ENCODE data around the gene MAD1L1. TPM values are rescaled to one million over a fixed set of nuclear protein-coding genes. Genes with fewer than 3 reads are reported as not detected.
A peak's percentile ranks its signal among the peaks of the same experiment; 100 is the strongest.

Gene MAD1L1
- total RNA-seq, 2 donors from 2014 or later: 59.1 to 61.4 TPM

GRCh38 chr7:1954366-1955004 lies 278.3 kb downstream of the MAD1L1 start:
- 91 to 97% methylated on average over 13 to 22 of the region's 22 CpGs for WGBS, 2 experiments (ENCODE audit: insufficient coverage in 1 of 2, insufficient read length in 1 of 2)
- H3K4me3 ChIP-seq (ENCODE audit: low read length): no peak overlapping the region

GRCh38 chr7:1953199-1954190 lies 279.2 kb downstream of the MAD1L1 start:
- no peaks in the 10 kb centered on the region for H3K27me3 Mint-ChIP-seq (ENCODE audit: insufficient read depth)

More at GRCh38 chr7:1954366-1955004, 278.3 kb downstream of the MAD1L1 start:
- Histone ChIP-seq H3K27me3 (ENCODE audit: control insufficient read depth, insufficient read depth, low read length, poor library complexity, severe bottlenecking) (no peaks in the 10 kb centered on the region), H3K4me1 (ENCODE audit: control insufficient read depth, insufficient read depth, low read length) (no peaks in the 10 kb centered on the region), H3K27ac (ENCODE audit: low read depth, low read length) (no peak overlapping the region), H3K36me3 (ENCODE audit: control insufficient read depth, insufficient read depth, low read length) (no peaks in the 10 kb centered on the region), H3K9me3 (ENCODE audit: control insufficient read depth, low read length) (no peaks in the 10 kb centered on the region), H3K9ac (ENCODE audit: extremely low read depth, low read length, poor library complexity, severe bottlenecking) (no peak overlapping the region)
- peak; percentile 62 for DNase-seq
- no peak overlapping the region for H3K27ac Mint-ChIP-seq
- H3K4me1 Mint-ChIP-seq: no peaks in the 10 kb centered on the region
- H3K9me3 Mint-ChIP-seq: no peaks in the 10 kb centered on the region
- peaks cover 11% of the 10 kb centered on the region for H3K36me3 Mint-ChIP-seq (ENCODE audit: low read depth)
- no peak for TF ChIP-seq CTCF (conservative IDR thresholded peaks at IDR 0.05)
- H3K27me3 Mint-ChIP-seq (ENCODE audit: insufficient read depth): no peaks in the 10 kb centered on the region
- no peak overlapping the region for H3K4me3 Mint-ChIP-seq

More at GRCh38 chr7:1953199-1954190, 279.2 kb downstream of the MAD1L1 start:
- Histone ChIP-seq H3K27ac (ENCODE audit: low read depth, low read length) (no peak overlapping the region), H3K9ac (ENCODE audit: extremely low read depth, low read length, poor library complexity, severe bottlenecking) (no peak overlapping the region), H3K27me3 (ENCODE audit: control insufficient read depth, insufficient read depth, low read length, poor library complexity, severe bottlenecking) (no peaks in the 10 kb centered on the region), H3K9me3 (ENCODE audit: control insufficient read depth, low read length) (no peaks in the 10 kb centered on the region), H3K36me3 (ENCODE audit: control insufficient read depth, insufficient read depth, low read length) (no peaks in the 10 kb centered on the region), H3K4me3 (ENCODE audit: low read length) (no peak overlapping the region), H3K4me1 (ENCODE audit: control insufficient read depth, insufficient read depth, low read length) (no peaks in the 10 kb centered on the region)
- DNase-seq: no peak
- H3K4me3 Mint-ChIP-seq: no peak overlapping the region
- peaks cover 11% of the 10 kb centered on the region for H3K36me3 Mint-ChIP-seq (ENCODE audit: low read depth)
- no peaks in the 10 kb centered on the region for H3K4me1 Mint-ChIP-seq
- WGBS, 2 experiments (ENCODE audit: insufficient coverage in 1 of 2, insufficient read length in 1 of 2): 94% methylated on average over 36 to 45 of the region's 45 CpGs
- no peak overlapping the region for H3K27ac Mint-ChIP-seq
- no peaks in the 10 kb centered on the region for H3K9me3 Mint-ChIP-seq
- TF ChIP-seq CTCF (conservative IDR thresholded peaks at IDR 0.05): no peak

Measured in endodermal cell (in vitro differentiated cells).